SU-DHL-6 (cell line): Measurements from ENCODE around the gene MGME1.

Experiments
- CTCF ChIP-seq: fragments of 200-600 bp; sonication (generic); IDR thresholded peaks from one replicate; pipeline ENCODE4 v1.5.1; 2017; ENCODE audit warnings: antibody characterized with exemption, mild to moderate bottlenecking, low read length, moderate library complexity; ENCODE audit not compliant: insufficient read depth, poor library complexity, severe bottlenecking
- EZH2phosphoT487 ChIP-seq: fragments of 200-600 bp; sonication (generic), shearing (Covaris generic); conservative IDR thresholded peaks from 2 replicates; pipeline ENCODE4 v1.6.1; 2018; ENCODE audit warnings: mild to moderate bottlenecking, antibody characterized with exemption, low read length, moderate library complexity, mixed read lengths

GRCh38 chr20:17999566-17999965 is 30.7 kb downstream of the MGME1 start:
- TF ChIP-seq CTCF (no peak), EZH2phosphoT487 (no peak)
